K562 (cell line): ENCODE measurements around the gene KIF5A. TPM values are rescaled to one million over a fixed set of nuclear protein-coding genes. Genes with fewer than 3 reads are reported as not detected.

ENCODE experiments used
- AFF1 ChIP-seq, 2 experiments: fragments of 450-650 bp; IDR thresholded peaks; 2 replicates each; pipeline ENCODE4 v1.6.1; 2018; ENCODE audit warnings: mild to moderate bottlenecking in 2 of 2, low read depth in 1 of 2; ENCODE audit not compliant: partially characterized antibody in 2 of 2
- BCL6 ChIP-seq: fragments of 250-450 bp; sonication (Bioruptor Pico); IDR thresholded peaks from 2 replicates; pipeline ENCODE4 v1.4.0; 2020
- BHLHE40 ChIP-seq: IDR thresholded peaks from 2 replicates; pipeline ENCODE4 v1.6.1; 2011; ENCODE audit warnings: low read length, improper control_type of control experiment
- CBX3 ChIP-seq, 2 experiments: IDR thresholded peaks; 1 replicate in 1 of 2; 2 replicates in 1 of 2; pipeline ENCODE4 v1.6.1; 2012; ENCODE audit warnings: inconsistent platforms in 2 of 2, low read length in 2 of 2, borderline replicate concordance in 1 of 2, control low read depth in 1 of 2
- CXXC5 ChIP-seq: fragments of 250-450 bp; sonication (Bioruptor Pico); IDR thresholded peaks from 2 replicates; pipeline ENCODE4 v1.8.0; 2022; ENCODE audit warnings: inconsistent platforms, mild to moderate bottlenecking, moderate library complexity
- DEAF1 ChIP-seq: fragments of 450-650 bp; formaldehyde crosslinking; IDR thresholded peaks from 2 replicates; pipeline ENCODE4 v1.4.0; 2020; ENCODE audit warnings: mild to moderate bottlenecking, moderate library complexity
- DIDO1 ChIP-seq: fragments of 450-650 bp; IDR thresholded peaks from 2 replicates; pipeline ENCODE4 v1.6.1; 2016; ENCODE audit warnings: low read depth, missing biosample characterization, missing genetic modification characterization
- FOXM1 ChIP-seq, 2 experiments: fragments of 450-650 bp in 1 of 2; sonication (generic) in 1 of 2; formaldehyde crosslinking in 1 of 2; IDR thresholded peaks; 2 replicates each; pipeline versions ENCODE4 v1.6.1 to v1.9.0; 2017 to 2022; ENCODE audit warnings: low read depth in 2 of 2, mild to moderate bottlenecking in 2 of 2, missing genetic modification reagents in 1 of 2, moderate library complexity in 1 of 2
- HES1 ChIP-seq: fragments of 450-650 bp; IDR thresholded peaks from 2 replicates; pipeline ENCODE4 v1.6.1; 2016; ENCODE audit warnings: low read depth, mild to moderate bottlenecking, moderate library complexity
- KDM2B ChIP-seq: fragments of 250-450 bp; sonication (Bioruptor Pico); IDR thresholded peaks from 2 replicates; pipeline ENCODE4 v1.8.0; 2021; ENCODE audit warnings: mild to moderate bottlenecking, moderate library complexity
- KLF1 ChIP-seq: fragments of 450-650 bp; IDR thresholded peaks from 2 replicates; pipeline ENCODE4 v1.6.1; 2016; ENCODE audit warnings: missing genetic modification characterization, missing compliant biosample characterization
- MCM5 ChIP-seq: fragments of 450-650 bp; IDR thresholded peaks from 2 replicates; pipeline ENCODE4 v1.6.1; 2016; ENCODE audit warnings: low read depth
- MLLT1 ChIP-seq, 2 experiments: fragments of 450-650 bp; IDR thresholded peaks; 2 replicates each; pipeline ENCODE4 v1.6.1; 2016
- PRPF4 ChIP-seq: fragments of 200-400 bp; formaldehyde crosslinking; IDR thresholded peaks from one replicate; pipeline ENCODE4 v1.6.1; 2017; ENCODE audit warnings: low read length, low read depth, mild to moderate bottlenecking; ENCODE audit not compliant: insufficient read depth, poor library complexity, severe bottlenecking
- SUPT5H ChIP-seq: fragments of 450-650 bp; IDR thresholded peaks from 2 replicates; pipeline ENCODE4 v1.6.1; 2016
- TCFL5 ChIP-seq: fragments of 250-450 bp; sonication (Bioruptor Pico); conservative IDR thresholded peaks from 2 replicates; pipeline ENCODE4 v1.6.1; 2021; ENCODE audit warnings: mild to moderate bottlenecking, moderate library complexity, matching md5 sums
- ZBTB26 ChIP-seq: fragments of 450-650 bp; formaldehyde crosslinking; IDR thresholded peaks from 2 replicates; pipeline ENCODE4 v1.4.0; 2022; ENCODE audit warnings: missing genetic modification characterization
- ZNF197 ChIP-seq: fragments of 200-800 bp; sonication (Bioruptor generic); IDR thresholded peaks from 2 replicates; pipeline ENCODE4 v1.6.1; 2016; ENCODE audit warnings: low read depth, missing genetic modification characterization, missing compliant biosample characterization
- ZNF24 ChIP-seq: fragments of 450-650 bp; IDR thresholded peaks from 2 replicates; pipeline ENCODE4 v1.6.1; 2016
- polyA plus RNA-seq, 8 experiments: library from polyadenylated mRNA; depleted of rRNA in 4 of 8; stranded (reverse) in 5 of 8; unstranded in 3 of 8; fragments of >200 nt; fragmentation: Nextera tagmentation in 2 of 8; fragmentation: Illumina TruSeq in 1 of 8; extraction: Ambion mirVana in 2 of 8; extraction: Trizol in 1 of 8; gene quantifications; 2 replicates each; pipeline versions ENCODE4 v1.2.1 to v1.2.3, GENCODE V29; 2011 to 2014; ENCODE audit warnings: inconsistent platforms in 1 of 8, missing spikeins in 1 of 8
- total RNA-seq, 7 experiments: library from RNA; depleted of rRNA in 6 of 7; stranded (reverse); fragments of >200 nt in 6 of 7; fragmentation: Illumina TruSeq in 2 of 7; extraction: Trizol in 2 of 7; gene quantifications; 2 replicates each; pipeline versions ENCODE4 v1.2.1 to v1.2.3, GENCODE V29; 2011 to 2021; ENCODE audit warnings: low replicate concordance in 1 of 7

KIF5A gene
- total and polyA plus RNA-seq, 9 of the 15 experiments (the other 6 are each of a cell fraction or from before 2014, with no cell fraction given), result 3.4 to 17.7 (median 8.0) TPM

- TF ChIP-seq AFF1 (IDR thresholded peaks at IDR 0.05; ENCODE audit: low read depth in 1 of 2, partially characterized antibody in 2 of 2) (no peak), PRPF4 (no peak), ZNF197 (CRISPR knock-in tag) (no peak), BHLHE40 (peak; percentile 52; the same call in 1 of the 2 replicates), CBX3 (IDR thresholded peaks at IDR 0.05; ENCODE audit: borderline replicate concordance in 1 of 2, low read length in 2 of 2) (no peak), KDM2B (CRISPR knock-in tag) (no peak), FOXM1 (IDR thresholded peaks at IDR 0.05; ENCODE audit: low read depth) (no peak), FOXM1 (CRISPR knock-in tag; IDR thresholded peaks at IDR 0.05; ENCODE audit: low read depth) (no peak), KLF1 (no peak), ZNF24 (no peak), SUPT5H (no peak), MLLT1 (IDR thresholded peaks at IDR 0.05) (peak in 1 of 2 experiments; percentile 35; a peak in 1 of 4 replicates), BCL6 (CRISPR knock-in tag) (no peak), CXXC5 (no peak), DIDO1 (tag) (no peak), MCM5 (no peak), DEAF1 (CRISPR knock-in tag) (peak; percentile 90), HES1 (no peak), ZBTB26 (CRISPR knock-in tag) (no peak), TCFL5 (CRISPR knock-in tag) (no peak)
Observed at GRCh38 chr12:57583008-57583831, 33.4 kb downstream of the KIF5A start (continued).
